ENCODE measurements around the gene HOXD10.

Gene HOXD10

DNA sequence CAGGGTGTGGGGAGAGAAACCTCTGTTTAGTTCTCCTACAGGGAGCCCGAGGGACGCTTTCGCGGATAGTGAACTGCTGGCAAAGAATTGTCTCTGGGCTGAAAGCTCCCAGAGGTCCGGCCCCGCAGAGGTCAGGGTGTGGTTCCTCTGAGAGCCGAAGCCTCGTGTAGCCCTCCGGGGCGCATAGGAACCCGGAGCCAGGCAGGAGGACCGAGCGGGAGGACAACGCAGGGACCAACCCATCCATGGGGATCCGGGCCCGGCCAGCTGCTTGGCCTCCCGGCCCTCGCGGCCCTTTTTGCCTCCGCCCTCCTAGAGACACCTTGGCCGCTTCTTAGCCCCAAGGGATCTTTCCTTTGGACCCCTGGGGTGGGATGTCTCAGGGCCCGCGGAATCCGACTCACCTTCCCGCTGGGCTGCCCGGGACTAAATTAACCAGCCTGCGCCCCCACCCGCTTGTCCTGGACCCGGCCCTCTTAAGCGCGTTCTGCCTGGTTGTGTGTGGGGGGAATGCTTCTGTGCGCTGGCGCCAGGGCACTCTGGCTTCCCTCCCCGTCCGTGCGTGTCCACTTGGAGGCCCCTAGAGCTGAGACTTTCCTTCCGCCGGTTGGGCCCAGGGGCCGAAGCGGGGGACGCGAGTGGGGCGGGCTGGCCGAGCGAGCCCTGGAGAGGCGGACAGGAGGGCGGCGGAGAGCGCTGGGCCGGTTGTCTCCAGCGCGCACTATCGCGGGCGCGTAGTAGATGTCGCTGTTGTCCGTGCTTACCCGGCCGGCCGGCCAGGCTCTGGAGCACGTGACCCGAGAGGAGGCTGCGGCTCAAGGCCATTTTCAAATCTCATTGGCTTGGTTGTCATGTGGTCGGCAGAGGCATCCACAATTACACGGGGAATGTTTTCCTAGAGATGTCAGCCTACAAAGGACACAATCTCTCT, at the start of gene HOXD10:
Gene HOXD10 (plus strand): TSS at position 896 of the 931 bp plus-strand sequence. CDS start 56 bp downstream, outside the sequence.
- no peak for DNase-seq (ENCODE audit: low read depth in 4 of 4, low spot score in 1 of 4)

DNA sequence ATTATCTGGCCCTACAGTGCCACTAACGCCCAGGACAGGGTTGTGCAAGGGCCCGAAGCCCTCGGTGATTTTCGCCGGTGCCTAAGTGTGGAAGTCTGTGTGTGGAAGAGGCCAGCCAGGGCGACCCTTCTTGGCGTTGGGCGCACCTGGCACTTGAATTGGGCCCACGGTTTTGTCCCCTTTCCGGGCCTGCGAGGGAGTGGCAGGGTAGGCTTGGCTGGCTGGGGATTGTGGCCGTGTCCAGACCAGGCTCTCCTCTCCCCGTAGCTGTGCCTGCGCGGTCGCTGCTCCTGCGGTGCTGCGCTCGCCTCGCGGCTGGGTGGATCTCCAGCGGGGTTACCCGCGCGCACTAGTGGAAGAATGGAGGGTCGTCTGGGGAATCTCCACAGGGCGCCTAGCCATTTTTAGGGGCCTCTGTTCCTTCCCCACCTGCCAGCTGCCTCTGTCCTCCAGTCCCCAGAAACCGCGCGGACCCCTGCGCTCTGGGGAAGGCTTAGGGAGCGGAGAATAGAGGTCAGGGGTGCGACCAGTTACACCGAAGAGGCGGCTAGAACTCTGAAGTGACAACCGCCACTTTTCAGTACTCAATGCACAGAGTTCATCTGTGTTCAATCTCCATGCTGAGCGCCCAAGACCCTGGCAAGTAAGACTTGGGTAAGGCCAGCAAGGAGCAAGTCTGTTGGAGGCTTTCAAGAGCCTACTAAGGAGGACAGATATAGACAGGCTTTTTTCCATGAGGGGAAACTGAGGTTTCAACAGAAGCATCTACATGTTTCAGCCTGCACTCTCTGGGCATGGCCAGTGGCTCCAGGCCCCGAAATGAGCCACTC, 48.8 kb upstream of the HOXD10 start:
- no peak for DNase-seq (ENCODE audit: low read depth in 4 of 4, low spot score in 1 of 4)

DNA sequence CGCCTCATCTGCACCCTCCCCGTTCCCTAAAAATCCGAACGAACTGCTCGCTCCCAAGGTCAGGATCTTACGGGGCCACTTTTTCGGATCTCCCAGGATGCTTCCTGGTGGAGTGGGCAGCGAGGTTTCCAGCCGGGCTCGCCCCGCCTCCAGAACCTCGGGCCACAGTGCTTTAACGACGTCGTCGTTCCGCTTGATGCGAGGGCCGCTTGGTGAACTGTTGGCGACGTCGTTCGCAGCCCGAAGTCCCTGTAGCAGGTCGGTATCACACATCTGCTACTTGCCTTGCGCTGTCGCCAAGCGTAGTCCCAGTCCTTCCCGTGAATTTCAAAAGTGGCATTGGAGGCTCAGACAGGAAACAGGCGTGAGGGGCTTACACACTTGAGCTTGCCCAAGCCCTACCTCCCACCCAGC, 48.2 kb upstream of the HOXD10 start:
- no peak for DNase-seq (ENCODE audit: low read depth in 4 of 4, low spot score in 1 of 4)

DNA sequence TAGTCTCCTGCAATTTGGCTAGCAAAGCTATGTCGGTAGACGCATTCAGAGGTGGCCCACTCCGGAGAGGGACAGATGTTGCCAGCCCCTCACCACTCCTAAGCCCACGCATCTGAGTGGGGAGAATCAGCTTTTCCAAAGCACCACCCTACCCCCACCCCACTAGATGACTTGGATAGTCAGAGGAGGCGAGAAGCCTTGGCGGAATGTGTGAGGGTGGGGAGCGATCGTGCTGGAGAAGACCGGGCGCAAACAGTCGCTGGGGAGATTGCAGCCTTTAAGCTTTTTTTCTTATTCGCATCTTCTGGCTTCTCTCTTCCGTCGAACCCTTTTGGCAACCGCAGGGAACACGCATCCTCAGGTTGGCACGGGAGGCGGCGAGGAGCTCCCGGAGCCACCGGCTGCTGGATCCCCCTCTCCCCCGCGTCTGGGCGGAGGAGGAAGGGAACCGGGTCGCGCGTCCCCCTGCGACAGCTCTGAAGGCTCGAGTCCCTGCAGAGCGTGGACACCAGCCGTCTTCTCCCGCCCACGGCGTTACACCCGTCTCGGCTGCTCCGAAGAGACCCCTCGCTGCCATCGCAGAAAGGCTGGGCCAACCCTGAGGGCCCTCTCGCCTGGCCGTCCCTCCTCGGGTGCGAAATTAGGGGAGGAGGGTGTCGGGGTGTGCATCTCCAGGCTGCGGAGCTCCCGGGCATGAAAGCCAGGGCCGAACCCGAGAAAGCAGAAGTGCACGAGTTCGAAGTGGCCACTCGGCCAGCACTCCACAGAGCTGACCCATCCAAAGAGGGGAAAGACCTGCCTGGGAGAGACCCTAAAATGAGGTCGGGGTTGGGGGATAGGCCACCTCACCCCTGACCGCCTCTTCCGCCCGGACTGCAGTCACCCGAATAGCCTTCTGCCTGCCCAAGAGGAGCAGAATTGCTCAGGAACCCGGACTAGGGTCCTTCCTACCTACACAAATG, 45.0 kb upstream of the HOXD10 start:
- DNase-seq (ENCODE audit: low read depth in 4 of 4, low spot score in 1 of 4) = no peak

DNA sequence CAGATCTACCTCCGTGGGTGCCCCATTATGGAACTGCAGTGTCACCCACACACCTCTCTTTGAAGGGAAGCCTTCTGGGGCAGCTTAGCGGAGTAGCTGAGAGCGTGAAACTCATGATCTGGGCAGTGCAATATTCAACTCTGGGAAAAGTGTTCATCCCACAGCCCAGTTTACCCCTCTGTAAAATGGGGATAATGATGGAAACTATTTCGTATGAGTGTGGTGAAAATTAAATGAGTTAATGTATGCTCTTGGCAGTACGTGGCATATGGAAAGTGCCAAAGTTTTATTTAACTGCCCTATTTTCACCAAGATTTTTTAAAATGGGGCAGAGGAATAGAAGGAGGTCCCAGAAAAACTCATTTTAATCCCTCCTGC, 44.3 kb upstream of the HOXD10 start:
- no peak for DNase-seq (ENCODE audit: low read depth in 4 of 4, low spot score in 1 of 4)

DNA sequence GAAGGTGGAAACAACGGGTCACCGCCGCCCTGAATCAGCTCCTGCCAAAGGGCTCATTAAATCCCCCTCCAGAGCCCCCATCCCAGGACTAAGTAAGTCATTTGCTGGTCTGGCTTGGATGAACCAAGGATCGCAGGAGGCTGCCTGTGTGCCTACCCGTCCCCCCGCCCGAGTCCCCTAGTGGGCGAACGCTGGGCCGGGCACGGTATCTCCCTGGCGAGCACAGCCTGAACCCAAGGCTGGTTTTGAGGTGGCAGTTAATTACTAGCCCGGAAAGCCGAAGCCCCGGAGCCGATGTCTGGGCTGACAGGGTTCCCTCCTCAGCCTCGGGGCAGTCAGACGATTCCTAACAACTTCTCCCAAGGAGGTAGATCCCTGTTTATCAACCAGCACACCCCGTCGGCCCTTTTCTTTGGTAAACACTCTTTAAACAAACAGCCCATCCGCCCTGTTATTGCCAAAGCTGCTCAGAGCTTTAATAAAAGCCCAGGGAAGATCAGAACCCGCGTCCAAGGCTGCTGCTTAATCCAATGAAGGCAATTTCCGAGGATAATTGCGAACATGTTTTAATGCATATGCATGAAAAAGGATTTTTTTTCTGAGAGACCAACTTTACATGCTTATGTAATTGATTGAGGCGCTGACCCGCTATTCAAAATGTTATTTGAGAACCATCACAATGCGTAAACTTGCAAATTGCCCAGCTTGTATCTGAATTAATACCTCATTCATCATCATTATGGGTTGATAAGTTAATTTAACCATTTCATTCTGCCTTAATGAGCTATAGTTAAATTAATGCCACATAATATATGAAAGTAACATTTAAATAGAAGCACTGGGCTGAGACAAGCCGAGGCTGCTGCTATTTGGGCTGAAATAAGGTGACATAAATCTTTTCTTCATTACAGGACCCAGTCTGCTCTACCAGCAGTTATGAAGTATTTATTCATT, 43.4 kb upstream of the HOXD10 start:
- no peak for DNase-seq (ENCODE audit: low read depth in 4 of 4, low spot score in 1 of 4)

DNA sequence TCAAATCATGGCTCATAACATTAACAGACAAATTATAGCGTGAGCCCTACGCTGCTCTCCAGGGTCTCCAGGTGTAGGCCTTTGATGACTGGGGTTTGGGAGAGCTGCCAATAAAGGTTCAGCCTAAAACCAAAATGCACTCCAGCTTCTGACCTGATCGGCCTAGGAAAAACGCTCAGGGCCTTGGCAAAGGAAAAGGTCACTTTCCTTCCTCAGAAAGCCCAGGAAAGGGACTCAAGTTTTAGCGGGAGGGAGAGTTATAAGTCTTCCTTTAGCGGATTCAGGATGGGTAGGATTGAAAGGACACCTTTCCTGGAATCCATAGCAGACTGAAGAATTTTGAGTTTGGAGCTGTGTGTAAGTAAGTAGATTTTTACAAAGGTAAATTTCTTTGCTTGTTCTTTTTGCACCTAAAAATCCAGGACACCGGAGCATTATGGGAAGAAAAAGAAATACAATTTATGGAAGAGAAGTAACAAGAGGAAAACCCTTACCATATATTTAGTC, 41.6 kb upstream of the HOXD10 start:
- no peak for DNase-seq (ENCODE audit: low read depth in 4 of 4, low spot score in 1 of 4)

DNA sequence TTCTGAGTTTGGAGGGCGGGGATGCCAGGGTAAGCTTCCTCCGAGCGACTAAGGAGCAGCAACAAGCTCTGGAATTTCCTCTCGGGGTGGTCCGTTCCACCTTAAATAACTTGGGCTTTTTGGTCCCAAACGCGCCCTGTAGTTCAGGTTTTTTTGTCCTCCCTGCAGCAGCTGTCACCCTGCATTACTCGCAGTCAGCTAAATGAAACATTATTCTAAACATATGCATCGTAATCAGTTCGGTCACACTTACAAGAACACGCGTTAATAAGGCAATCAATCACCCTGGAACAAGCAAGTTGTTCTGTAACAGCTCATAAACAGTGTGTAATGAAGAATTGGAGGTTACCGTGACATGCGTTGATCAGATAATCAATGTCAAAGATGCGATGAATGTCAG, 41.1 kb upstream of the HOXD10 start:
- DNase-seq (ENCODE audit: low read depth in 4 of 4, low spot score in 1 of 4) = no peak

DNA sequence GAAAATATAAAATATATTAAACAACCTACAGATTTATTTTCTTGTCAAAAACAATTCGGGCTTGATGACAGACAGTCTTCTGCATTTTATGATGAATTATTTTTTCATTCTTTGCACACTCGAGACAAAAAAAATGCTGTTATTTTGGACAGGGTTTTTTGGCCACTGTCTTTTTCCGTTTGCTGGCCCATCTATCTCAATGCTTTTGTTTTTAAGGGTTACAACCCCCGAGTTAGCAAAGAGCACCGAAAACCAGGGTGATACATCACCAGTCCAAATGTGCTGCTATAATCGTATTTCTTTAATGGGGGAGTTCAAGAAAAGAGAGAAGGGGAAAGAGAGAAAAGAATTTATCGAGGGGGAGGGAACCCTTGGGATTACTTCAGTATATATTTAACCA, 40.5 kb upstream of the HOXD10 start:
- DNase-seq (ENCODE audit: low read depth in 4 of 4, low spot score in 1 of 4) = no peak

DNA sequence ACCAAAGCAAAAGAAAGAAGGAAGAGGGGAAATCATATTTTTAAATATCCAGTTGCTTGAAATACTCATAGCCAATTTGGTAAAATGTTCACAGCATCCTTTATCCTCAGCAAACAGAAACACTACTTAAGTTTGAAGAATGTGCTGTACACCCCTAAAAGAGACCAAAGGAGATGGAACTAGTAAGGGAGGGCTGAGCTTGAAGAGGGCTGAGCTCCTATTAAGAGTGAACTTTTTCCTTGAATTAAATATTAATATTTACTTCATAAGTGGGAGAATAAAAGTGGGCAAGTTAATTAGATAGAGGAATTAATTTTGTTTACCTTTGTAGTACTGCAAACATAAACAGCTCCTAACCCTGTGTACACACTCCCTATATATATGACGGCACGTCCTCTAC, 39.8 kb upstream of the HOXD10 start:
- DNase-seq (ENCODE audit: low read depth in 4 of 4, low spot score in 1 of 4) = no peak

DNA sequence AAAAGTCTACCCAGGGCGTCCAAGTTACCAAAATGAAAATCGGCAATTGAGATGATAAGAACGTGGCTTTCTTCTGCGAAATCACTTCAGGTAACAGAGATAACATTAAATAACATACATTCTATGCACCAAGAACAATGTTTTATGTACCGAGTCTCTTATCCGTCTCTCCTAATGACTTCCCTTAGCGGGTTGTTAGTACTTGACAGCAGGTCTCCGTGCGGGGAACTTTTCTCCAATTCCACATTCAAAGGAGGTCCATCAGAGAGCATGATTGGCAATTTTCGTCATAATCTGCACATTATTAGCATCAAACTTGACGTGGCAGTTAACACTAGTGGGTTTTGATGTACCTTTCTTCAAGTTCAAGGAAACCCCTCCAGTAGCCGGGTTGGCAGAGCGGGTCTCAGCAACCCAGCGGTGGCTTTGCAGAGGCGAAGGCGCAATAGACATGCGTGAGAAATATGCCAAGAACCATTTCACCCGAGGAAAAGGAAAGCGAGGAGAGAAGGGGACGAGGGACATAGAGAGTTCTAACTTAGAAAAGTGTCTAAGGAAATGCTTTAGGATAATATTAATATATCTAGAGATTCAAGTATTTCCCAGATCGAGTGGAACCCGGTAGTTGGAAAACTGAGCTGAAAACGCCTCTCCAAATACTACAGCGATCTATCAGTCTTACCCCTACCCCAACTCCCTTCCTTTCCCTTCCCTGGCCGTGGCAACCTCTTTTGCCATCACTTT, 37.9 kb upstream of the HOXD10 start:
- no peak for DNase-seq (ENCODE audit: low read depth in 4 of 4, low spot score in 1 of 4)

DNA sequence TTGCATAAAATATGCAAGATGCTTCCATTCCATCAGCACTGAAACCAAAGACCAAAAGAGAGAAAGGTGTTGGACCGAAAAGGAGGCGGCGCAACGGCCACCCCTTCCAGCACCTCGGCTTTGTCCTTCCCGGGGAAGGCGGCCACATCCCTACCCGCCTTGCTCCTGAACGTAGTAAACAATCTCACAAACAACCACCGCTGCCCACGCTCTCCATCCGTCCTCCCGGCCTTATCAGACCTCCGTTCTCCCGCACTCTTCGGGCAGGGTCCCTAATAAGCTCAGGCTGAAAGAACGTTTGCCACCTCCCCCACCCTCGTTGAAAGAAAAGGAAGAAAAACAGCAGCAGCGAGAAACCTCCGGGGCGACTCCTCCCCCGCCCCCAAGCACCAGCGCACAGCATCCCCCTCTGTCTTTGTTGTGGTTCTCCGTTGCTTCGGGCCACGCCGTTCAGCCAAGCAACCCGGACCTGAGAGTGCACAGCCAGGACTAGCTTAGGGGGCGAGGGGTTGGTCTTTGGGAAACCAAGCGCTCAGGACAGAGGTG, 37.2 kb upstream of the HOXD10 start:
- no peak for DNase-seq (ENCODE audit: low read depth in 4 of 4, low spot score in 1 of 4)

DNA sequence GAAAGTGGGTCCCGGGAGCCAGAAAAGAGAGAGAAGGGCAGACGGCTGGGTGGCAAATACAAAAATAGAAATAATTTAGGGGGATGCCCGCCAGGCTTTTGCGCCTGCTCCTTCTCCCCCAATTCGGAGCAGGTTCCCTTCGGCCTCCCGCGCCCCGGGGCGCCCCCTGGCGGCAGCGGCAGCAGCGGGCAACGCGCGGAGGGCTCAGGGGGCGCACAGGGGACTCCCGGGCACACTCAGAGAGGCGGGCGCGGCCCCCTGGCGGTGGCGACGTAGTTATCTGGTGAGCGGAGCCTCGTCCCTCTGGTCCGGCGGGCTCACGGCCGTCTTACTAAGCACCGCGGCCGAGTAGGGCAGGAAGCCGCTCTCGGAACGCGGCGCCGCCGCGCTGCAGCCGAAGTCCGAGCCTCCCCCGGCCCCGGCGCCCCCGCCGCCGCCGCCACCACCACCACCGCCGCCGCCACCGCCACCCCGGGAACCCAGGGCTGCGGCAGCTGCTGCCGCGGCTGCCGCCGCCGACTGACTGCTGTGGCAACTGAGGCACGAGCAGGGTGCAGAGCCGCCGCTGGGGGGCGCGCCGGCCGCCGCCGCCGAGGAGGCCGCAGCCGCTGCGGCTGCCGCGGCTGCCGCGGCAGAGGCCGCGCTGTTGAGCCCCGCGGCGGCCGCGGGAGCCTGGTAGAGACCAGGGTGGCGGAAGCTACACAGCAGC, 36.6 kb upstream of the HOXD10 start:
- no peak for DNase-seq (ENCODE audit: low read depth in 4 of 4, low spot score in 1 of 4)

DNA sequence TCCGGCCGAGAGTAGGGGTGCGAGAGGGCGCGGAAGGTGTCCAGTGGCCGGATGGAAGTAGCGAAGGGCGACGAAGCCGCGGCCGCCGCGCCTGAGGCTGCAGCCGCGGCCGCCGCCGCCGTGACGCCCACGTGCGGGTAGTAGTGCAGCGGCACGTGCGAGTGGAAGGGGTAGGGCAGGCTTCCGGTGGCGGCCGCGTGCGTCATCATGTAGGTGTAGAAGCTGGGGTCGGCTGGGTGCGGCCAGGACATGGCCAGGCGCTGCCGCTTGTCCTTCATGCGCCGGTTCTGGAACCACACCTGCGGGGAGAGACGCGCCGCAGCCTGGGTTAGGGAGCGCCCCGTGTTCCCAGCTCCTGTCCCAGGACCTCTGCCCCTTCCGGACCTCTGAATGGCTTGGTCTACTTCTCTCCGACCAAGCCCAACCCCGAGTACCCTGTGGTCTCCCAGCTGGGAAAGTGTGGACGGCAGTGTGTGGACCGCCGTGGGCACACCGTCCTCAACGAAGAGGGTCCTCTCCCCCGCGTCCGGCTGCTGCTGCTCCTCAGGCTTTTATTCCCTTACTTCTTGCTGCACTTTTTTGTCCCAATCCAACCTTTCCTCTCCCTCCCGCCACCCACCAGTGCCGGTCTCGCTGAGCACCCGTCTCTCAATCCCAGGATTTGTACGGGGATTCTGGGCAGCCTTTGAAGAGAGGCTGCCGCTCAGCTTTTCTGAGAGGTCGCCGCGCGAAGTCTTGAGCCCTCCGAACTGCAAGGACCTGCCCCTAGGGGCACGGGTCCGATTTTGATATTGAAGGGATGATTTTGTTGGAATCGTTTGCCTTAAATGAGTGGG, 35.8 kb upstream of the HOXD10 start:
- no peak for DNase-seq (ENCODE audit: low read depth in 4 of 4, low spot score in 1 of 4)

DNA sequence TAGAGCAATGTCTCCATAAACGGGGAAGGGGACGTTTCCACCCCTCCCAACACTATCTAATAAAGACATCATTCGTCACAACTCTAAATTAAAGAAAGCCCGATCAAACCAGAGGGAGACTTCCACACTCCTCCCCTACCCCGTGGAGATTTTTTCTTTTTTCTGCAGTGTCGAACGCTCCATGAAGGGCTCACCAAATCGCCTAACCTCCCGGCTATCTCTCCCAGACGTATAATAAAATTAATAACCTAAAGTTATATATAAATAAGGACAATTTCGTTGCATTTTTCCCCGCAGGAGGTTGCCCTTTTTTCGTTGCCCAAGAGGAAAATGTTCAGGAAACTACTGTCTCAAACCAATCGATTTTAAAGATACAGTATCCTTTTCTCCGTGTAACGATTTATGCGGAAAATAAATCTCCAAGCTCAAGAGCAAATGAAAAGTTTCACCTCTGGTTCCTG, 35.2 kb upstream of the HOXD10 start:
- no peak for DNase-seq (ENCODE audit: low read depth in 4 of 4, low spot score in 1 of 4)

DNA sequence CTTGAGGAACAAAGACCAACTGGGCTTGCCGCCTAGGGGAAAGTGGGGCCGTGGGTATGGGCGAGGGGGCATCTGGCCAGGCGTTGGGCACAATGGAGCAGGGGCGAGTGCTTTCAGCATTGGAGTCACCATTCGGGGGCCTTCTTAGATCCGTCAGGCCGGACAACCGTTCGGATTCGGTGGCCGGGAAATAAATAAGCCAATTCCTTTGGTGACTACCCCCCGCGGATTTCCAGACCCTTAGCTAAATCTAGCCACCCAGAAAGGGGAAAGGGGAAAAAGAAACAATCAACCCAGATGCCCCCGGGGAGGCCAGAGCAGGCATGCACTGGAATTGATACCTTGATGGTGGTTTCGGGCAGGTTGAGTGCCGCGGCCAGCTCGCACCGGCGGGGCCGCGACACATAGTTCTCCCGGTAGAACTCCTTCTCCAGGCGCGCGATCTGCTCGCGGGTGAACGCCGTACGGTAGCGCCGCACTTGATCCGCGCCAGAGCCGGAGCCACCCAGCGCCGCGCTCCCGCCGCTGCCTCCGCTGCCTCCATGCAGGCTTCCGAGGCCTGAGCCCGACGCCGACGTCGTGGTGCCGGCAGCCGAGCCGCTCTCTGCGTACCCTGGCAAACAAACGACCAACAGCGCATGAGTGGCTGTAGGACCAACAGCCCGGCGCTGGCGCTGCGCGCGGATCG, 34.6 kb upstream of the HOXD10 start:
- DNase-seq (ENCODE audit: low read depth in 4 of 4, low spot score in 1 of 4) = no peak

DNA sequence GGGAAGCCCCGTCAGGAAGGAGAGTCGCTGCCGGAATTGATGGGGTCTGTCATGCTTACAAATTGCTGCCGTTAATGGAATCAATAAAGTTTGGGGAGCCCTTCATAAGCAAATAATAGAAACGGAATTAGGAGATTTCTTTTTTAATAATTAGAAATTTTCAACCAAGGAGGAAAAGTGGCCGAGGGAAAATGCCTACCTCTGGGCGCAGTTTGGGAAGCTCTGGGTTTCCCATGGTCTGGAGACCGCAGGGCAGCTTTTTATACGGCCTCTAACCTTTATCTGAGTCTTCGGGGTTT, 34.1 kb upstream of the HOXD10 start:
- DNase-seq (ENCODE audit: low read depth in 4 of 4, low spot score in 1 of 4) = no peak
